H1 (cell line): ENCODE measurements around the gene PTCSC3. TPM values are rescaled to one million over a fixed set of nuclear protein-coding genes. Genes with fewer than 3 reads are reported as not detected.

ENCODE experiments used
- CREB1 ChIP-seq: IDR thresholded peaks from 2 replicates; pipeline ENCODE4 v1.6.1; 2012; ENCODE audit warnings: inconsistent platforms
- HDAC2 ChIP-seq, 2 experiments: fragments of 300-600 bp in 1 of 2; sonication (generic) in 1 of 2; IDR thresholded peaks; 2 replicates each; pipeline ENCODE4 v1.6.1; 2011 to 2012; ENCODE audit warnings: low read depth in 2 of 2, low read length in 2 of 2, mild to moderate bottlenecking in 2 of 2, moderate library complexity in 2 of 2, borderline replicate concordance in 1 of 2, inconsistent platforms in 1 of 2
- KDM4A ChIP-seq: IDR thresholded peaks from one replicate; pipeline ENCODE4 v1.7.1; 2012; ENCODE audit warnings: low read depth, mild to moderate bottlenecking, moderate library complexity, low read length, inconsistent platforms; ENCODE audit not compliant: severe bottlenecking
- KDM5A ChIP-seq: fragments of 200-600 bp; IDR thresholded peaks from 2 replicates; pipeline ENCODE4 v1.7.1; 2012; ENCODE audit warnings: mild to moderate bottlenecking, low read length, inconsistent platforms, mixed read lengths
- POU5F1 ChIP-seq: IDR thresholded peaks from 2 replicates; pipeline ENCODE4 v1.6.1; 2011; ENCODE audit warnings: low read depth, mild to moderate bottlenecking, low read length, moderate library complexity
- SIX5 ChIP-seq: IDR thresholded peaks from 2 replicates; pipeline ENCODE4 v1.6.1; 2011; ENCODE audit warnings: mild to moderate bottlenecking, low read depth, low read length
- SP1 ChIP-seq: IDR thresholded peaks from 2 replicates; pipeline ENCODE4 v1.6.1; 2011; ENCODE audit warnings: low read depth, low read length
- SUZ12 ChIP-seq: fragments of 200-600 bp; sonication (generic); IDR thresholded peaks from 2 replicates; pipeline ENCODE4 v1.6.1; 2012; ENCODE audit warnings: mild to moderate bottlenecking, inconsistent platforms, low read length, moderate library complexity, mixed read lengths
- TBP ChIP-seq: IDR thresholded peaks from 2 replicates; pipeline ENCODE4 v1.6.1; 2011; ENCODE audit warnings: low read depth, low read length, improper control_type of control experiment
- TCF12 ChIP-seq: IDR thresholded peaks from 2 replicates; pipeline ENCODE4 v1.6.1; 2011; ENCODE audit warnings: low read depth, mild to moderate bottlenecking, low read length
- TEAD4 ChIP-seq: IDR thresholded peaks from 2 replicates; pipeline ENCODE4 v1.6.1; 2012; ENCODE audit warnings: low read depth, low read length, inconsistent platforms, mixed read lengths
- YY1 ChIP-seq: IDR thresholded peaks from 2 replicates; pipeline ENCODE4 v1.6.1; 2011; ENCODE audit warnings: low read depth, mild to moderate bottlenecking, low read length
- polyA plus RNA-seq, 7 experiments: library from polyadenylated mRNA; depleted of rRNA in 3 of 7; stranded (reverse) in 5 of 7; unstranded in 2 of 7; fragments of >200 nt in 5 of 7; fragments of 200-250 nt in 2 of 7; gene quantifications; 1 replicate in 5 of 7; 2 replicates in 1 of 7; 4 replicates in 1 of 7; pipeline versions ENCODE4 v1.2.1 to v1.2.3, GENCODE V29; 2011 to 2013; ENCODE audit warnings: missing spikeins in 2 of 7, mixed read lengths in 2 of 7
- total RNA-seq: library from RNA; stranded (reverse); fragmentation: NEBNext Ultra II Directional; extraction: Animal tissue kit (Norgen Biotek cat#: 25700); gene quantifications from 2 replicates; pipeline ENCODE4 v1.2.1, GENCODE V29; 2021
- TF ChIP-seq, protein P1 (sequence below): fragments of 300-600 bp; sonication (generic); IDR thresholded peaks from 2 replicates; pipeline ENCODE4 v1.7.1; 2012; ENCODE audit warnings: low read length, moderate library complexity, mild to moderate bottlenecking, inconsistent platforms; ENCODE audit not compliant: insufficient replicate concordance

The PTCSC3 gene
- total and polyA plus RNA-seq, 2 of the 8 experiments (the other 6 are each of a cell fraction or from before 2014, with no cell fraction given) = not detected

DNA sequence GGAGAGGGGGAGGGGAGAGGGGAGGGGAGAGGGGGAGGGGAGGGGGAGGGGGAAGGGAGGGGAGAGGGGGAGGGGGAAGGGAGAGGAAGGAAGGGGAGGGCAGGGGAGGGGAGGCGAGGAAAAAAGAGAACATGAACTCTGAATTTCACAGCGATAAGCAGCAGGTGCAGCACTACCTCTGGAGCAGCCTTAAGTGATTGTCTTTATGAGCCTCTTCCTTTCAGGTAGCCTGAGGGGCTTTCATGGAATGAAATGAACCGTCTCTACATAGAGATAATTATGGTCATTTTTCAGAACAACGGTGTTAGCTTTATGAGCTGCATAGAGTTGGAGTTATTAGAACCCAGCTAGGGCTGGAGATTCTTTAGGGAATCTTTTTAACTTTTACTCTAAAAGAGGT lies 18.1 kb upstream of the PTCSC3 start (continued):
- TF ChIP-seq, protein P1, sequence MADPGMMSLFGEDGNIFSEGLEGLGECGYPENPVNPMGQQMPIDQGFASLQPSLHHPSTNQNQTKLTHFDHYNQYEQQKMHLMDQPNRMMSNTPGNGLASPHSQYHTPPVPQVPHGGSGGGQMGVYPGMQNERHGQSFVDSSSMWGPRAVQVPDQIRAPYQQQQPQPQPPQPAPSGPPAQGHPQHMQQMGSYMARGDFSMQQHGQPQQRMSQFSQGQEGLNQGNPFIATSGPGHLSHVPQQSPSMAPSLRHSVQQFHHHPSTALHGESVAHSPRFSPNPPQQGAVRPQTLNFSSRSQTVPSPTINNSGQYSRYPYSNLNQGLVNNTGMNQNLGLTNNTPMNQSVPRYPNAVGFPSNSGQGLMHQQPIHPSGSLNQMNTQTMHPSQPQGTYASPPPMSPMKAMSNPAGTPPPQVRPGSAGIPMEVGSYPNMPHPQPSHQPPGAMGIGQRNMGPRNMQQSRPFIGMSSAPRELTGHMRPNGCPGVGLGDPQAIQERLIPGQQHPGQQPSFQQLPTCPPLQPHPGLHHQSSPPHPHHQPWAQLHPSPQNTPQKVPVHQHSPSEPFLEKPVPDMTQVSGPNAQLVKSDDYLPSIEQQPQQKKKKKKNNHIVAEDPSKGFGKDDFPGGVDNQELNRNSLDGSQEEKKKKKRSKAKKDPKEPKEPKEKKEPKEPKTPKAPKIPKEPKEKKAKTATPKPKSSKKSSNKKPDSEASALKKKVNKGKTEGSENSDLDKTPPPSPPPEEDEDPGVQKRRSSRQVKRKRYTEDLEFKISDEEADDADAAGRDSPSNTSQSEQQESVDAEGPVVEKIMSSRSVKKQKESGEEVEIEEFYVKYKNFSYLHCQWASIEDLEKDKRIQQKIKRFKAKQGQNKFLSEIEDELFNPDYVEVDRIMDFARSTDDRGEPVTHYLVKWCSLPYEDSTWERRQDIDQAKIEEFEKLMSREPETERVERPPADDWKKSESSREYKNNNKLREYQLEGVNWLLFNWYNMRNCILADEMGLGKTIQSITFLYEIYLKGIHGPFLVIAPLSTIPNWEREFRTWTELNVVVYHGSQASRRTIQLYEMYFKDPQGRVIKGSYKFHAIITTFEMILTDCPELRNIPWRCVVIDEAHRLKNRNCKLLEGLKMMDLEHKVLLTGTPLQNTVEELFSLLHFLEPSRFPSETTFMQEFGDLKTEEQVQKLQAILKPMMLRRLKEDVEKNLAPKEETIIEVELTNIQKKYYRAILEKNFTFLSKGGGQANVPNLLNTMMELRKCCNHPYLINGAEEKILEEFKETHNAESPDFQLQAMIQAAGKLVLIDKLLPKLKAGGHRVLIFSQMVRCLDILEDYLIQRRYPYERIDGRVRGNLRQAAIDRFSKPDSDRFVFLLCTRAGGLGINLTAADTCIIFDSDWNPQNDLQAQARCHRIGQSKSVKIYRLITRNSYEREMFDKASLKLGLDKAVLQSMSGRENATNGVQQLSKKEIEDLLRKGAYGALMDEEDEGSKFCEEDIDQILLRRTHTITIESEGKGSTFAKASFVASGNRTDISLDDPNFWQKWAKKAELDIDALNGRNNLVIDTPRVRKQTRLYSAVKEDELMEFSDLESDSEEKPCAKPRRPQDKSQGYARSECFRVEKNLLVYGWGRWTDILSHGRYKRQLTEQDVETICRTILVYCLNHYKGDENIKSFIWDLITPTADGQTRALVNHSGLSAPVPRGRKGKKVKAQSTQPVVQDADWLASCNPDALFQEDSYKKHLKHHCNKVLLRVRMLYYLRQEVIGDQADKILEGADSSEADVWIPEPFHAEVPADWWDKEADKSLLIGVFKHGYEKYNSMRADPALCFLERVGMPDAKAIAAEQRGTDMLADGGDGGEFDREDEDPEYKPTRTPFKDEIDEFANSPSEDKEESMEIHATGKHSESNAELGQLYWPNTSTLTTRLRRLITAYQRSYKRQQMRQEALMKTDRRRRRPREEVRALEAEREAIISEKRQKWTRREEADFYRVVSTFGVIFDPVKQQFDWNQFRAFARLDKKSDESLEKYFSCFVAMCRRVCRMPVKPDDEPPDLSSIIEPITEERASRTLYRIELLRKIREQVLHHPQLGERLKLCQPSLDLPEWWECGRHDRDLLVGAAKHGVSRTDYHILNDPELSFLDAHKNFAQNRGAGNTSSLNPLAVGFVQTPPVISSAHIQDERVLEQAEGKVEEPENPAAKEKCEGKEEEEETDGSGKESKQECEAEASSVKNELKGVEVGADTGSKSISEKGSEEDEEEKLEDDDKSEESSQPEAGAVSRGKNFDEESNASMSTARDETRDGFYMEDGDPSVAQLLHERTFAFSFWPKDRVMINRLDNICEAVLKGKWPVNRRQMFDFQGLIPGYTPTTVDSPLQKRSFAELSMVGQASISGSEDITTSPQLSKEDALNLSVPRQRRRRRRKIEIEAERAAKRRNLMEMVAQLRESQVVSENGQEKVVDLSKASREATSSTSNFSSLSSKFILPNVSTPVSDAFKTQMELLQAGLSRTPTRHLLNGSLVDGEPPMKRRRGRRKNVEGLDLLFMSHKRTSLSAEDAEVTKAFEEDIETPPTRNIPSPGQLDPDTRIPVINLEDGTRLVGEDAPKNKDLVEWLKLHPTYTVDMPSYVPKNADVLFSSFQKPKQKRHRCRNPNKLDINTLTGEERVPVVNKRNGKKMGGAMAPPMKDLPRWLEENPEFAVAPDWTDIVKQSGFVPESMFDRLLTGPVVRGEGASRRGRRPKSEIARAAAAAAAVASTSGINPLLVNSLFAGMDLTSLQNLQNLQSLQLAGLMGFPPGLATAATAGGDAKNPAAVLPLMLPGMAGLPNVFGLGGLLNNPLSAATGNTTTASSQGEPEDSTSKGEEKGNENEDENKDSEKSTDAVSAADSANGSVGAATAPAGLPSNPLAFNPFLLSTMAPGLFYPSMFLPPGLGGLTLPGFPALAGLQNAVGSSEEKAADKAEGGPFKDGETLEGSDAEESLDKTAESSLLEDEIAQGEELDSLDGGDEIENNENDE = no peak
- TF ChIP-seq POU5F1 (no peak), SP1 (no peak), SIX5 (no peak), TBP (no peak), YY1 (no peak), KDM5A (no peak), SUZ12 (no peak), TEAD4 (no peak), TCF12 (no peak), KDM4A (no peak), HDAC2 (IDR thresholded peaks at IDR 0.05; ENCODE audit: borderline replicate concordance in 1 of 2, low read depth in 2 of 2, low read length in 2 of 2) (no peak), CREB1 (no peak)
